ENCODE measurements around the gene ARL5A. TPM values are rescaled to one million over a fixed set of nuclear protein-coding genes. Genes with fewer than 3 reads are reported as not detected.
"Not testable (repeated sequence)": the region's sequence is repeated elsewhere in the genome, so short reads cannot be mapped to it uniquely, and the experiment has no call there.

ARL5A gene, protein sequence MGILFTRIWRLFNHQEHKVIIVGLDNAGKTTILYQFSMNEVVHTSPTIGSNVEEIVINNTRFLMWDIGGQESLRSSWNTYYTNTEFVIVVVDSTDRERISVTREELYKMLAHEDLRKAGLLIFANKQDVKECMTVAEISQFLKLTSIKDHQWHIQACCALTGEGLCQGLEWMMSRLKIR
- total RNA-seq (2014; rRNA removed; shearing (Covaris generic)): 58.8 and 64.6 TPM in 2 replicates

- peak; percentile 98 for DNase-seq (ENCODE audit: low read depth)
These were observed at the start of gene ARL5A for GRCh38 chr2:151828143-151828889. Gene ARL5A, minus strand, starts transcription at chr2:151828421. Its CDS starts 245 bp downstream, at chr2:151828176.

GRCh38 chr2:151875631-151876030 lies 47.4 kb upstream of the ARL5A start:
- not testable (repeated sequence) for DNase-seq (ENCODE audit: low read depth)

GRCh38 chr2:151872463-151872862 lies 44.2 kb upstream of the ARL5A start:
- no peak for DNase-seq (ENCODE audit: low read depth)

DNA sequence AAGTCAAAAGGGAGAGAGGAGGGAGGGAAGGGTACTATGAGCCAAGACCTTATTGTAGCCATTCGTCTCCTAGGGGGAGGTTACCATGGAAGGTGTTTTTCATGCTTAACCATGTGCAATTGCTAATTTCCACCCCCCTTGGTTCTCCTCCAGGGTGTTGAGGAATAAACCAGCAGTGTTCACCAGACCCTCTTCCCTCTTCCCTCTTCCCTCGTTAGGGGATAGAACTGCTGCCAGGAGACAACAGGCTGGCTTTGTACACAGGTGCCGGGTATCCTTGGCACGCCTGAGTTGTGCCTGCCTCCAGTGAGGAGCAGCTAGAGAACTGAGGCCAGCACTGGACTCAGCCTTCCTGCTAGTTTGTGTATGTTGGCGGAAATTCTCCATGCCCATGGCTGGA lies 41.1 kb upstream of the ARL5A start:
- no peak for DNase-seq (ENCODE audit: low read depth)

- no peak for DNase-seq (ENCODE audit: low read depth)
These were observed 34.5 kb upstream of the ARL5A start for GRCh38 chr2:151862700-151863099.

- no peak for DNase-seq (ENCODE audit: low read depth)
These were observed 33.0 kb upstream of the ARL5A start for GRCh38 chr2:151861174-151861573.

DNA sequence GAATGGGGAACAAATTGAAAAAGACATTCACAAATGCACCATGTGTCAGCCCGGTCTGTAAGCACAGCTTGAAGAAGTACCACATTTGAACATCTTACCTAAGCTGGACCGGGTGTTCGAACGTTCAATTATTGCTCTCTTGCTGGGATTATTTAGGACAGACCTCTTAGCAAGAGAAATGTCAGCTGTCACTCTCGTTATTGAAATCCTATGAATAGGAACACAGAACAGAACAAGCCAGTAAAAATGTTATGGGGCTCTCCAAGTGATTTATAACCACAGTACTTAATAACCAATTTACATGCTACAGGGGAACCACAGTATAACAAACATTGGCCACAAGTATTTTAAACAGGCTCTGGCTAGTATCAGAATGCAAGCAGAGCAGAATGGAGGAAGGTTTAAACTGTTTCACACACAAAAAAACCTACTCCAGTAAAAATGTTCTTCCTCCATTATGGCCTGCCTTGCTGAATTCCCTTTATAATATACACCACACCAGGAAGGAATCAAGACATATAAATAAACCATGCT lies 32.5 kb upstream of the ARL5A start:
- no peak for DNase-seq (ENCODE audit: low read depth)

GRCh38 chr2:151860210-151860609 lies 32.0 kb upstream of the ARL5A start:
- no peak for DNase-seq (ENCODE audit: low read depth)

DNA sequence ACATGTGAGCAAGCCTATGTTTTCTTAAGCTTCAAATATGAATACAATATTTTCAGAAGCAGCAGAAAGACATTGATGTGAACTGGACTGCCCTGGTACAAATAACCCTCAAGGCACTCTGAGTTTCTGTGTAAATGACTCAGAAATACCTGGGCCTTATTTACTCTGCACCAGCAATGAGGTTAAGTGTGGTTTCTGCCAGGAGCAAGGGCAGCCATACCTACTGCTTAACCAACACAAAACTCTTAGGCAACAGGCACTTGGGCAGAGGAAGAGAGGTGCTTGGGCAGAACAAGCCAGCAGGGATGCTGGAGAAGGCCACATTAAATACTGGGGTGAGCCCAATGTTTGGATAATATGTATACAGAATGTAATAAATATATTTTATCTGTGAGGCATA lies 29.4 kb upstream of the ARL5A start:
- no peak for DNase-seq (ENCODE audit: low read depth)

- no peak for DNase-seq (ENCODE audit: low read depth)
These were observed 26.9 kb upstream of the ARL5A start for GRCh38 chr2:151855111-151855510.

- DNase-seq (ENCODE audit: low read depth): peak; percentile 53
These were observed 25.0 kb upstream of the ARL5A start for GRCh38 chr2:151853070-151853758.

DNA sequence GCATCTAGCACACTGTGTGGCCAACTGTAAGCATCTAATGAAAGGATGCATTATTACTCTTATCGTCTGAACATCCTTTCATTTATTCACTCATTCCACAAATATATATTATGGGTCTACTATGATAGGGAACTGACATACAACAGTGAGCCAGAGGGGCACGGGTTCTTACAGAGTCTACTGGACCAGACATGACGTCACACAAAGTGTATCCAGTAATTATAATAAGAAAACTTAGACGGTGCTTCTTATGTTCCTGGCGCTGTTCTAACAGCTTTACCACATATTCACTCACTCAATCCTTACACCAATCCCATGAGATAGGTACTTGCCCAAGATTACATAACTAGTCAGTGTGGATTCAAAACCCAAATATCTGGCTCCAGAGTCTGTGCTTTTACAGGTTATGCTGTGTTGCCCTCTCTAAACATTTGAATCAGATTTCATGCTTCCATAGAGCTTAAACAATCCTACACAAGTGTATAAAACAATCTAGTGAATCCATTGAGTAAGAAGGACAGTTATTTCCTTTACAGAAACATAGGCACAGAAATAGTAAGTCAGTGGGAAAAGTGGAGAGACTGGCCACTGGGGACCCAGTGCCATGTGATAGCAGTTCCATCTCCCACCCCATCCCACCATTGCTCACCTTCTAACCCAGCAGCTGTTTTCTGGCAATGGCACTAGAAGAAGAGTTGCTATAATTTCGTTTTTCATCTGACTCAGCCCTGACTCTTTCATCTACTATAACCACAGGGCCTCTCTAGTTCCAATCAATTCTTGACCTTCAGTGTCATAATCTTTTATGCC lies 24.2 kb upstream of the ARL5A start:
- peak; percentile 45 for DNase-seq (ENCODE audit: low read depth)

- peak; percentile 73 for DNase-seq (ENCODE audit: low read depth)
These were observed 23.5 kb upstream of the ARL5A start for GRCh38 chr2:151851761-151852160.

DNA sequence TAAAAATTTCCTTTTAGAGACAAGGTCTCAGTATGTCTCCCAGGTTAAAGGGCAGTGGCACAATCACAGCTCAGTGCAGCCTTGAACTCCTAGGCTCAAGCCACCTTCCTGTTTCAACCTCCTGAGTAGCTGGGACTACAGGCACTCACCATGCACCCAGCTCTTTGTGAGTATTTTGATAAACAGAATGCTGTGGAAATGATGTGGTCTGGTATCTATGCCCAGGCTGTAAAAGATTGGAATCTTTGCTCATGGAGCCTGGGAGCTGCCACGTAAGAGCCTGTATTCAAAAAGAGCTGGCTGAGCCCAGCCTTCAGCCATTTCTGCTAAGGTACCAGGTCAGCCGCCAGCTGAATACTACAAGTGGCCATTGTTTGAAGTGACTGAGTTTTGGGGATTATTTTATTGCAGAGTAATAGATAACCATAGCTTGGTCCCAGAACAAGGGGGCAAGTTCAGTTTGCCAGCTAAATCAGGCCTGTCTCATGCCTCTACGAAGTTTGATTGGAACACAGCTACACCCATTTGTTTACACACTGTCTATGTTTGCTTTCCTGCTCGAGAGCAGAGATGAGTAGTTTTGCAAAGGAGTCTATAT lies 21.3 kb upstream of the ARL5A start:
- no peak for DNase-seq (ENCODE audit: low read depth)

- no peak for DNase-seq (ENCODE audit: low read depth)
These were observed 17.7 kb upstream of the ARL5A start for GRCh38 chr2:151845884-151846283.

DNA sequence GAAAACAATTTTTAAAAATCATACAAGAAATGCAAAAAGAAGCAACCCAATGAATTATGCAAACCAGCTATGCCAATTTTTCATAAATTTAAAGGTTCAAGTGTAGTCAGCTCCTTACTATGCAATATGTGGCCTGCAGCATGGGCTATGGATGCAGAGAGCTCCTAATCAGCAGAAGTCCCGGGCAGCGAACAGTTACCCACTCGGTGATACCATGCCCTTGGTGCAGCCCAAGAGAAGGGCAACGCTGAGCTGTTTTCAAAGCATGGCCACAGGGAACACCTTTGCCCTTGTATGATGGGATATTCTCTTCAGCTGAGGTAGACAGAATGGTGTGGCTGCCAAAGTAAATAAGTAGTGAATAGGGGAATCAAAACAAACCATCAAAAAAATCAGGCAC lies 17.3 kb upstream of the ARL5A start:
- DNase-seq (ENCODE audit: low read depth): no peak

DNA sequence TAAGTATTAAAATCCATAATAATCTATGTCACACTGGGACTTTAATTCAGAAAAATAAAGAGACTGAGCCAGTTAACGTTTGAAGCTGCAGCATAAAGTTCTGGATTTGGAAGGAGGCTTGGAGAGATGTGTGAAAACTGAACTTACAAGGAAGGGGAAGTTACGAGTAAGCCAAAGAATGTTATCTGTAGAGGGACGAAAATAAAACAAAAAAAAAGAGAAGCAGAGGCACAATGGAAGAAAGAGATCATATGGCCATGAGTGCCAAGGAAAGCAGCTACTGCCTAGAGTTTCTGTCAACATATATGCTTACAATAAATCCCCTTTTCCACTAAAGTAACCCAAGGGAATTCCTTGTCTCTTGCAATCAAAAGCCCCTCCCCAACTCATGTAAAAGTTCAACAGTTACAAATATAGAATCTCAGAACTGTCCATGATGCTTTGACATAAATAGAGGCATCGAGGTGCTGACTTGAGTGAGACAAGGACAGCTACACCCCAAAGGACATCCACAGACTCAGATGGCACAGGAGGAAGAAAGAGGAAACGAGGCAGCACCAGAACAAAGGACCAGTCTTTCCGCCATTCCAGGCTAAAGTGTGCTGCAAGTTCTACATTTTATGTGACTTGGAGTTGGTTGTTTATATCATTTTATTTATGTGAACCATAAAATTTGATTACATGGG lies 16.1 kb upstream of the ARL5A start:
- no peak for DNase-seq (ENCODE audit: low read depth)

GRCh38 chr2:151843691-151844061 lies 15.5 kb upstream of the ARL5A start:
- no peak for DNase-seq (ENCODE audit: low read depth)

DNA sequence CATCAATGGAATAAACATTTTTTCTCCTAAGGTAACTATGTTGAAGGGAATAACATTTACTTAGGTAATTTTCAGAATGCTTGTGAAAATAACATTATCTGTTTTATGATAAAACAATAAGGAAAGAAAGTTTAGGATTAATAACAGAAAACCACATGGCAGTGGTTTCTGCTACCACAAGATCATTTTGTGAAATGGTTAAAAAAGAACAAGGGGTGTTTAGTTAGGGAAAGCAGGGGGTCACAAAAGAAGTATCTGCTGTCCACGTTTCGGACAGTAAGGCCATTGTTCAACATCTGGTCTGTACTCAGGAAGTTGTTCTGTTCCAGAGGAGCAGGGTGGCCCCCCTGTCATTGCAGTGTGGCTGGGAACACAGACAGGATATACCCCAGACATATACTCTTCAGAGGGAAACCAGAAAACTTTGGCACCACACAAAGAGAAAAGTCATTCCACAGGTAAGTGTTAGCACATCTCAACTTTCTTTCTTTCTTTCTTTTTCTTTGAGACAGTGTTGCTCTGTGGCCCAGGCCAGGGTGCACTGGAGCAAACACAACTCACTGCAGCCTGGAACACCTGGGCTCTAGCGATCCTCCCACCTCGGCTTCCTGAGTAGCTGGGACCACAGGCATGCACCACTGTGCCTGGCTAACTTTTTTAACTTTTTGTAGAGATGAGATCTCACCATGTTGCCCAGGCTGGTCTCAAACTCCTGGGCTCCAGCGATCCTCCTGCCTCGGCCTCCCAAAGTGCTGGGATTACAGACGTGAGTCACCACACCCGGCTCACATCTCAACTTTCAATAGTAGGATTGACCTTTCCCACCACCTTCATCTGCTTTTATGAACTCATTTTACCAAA lies 14.8 kb upstream of the ARL5A start:
- no peak for DNase-seq (ENCODE audit: low read depth)

DNA sequence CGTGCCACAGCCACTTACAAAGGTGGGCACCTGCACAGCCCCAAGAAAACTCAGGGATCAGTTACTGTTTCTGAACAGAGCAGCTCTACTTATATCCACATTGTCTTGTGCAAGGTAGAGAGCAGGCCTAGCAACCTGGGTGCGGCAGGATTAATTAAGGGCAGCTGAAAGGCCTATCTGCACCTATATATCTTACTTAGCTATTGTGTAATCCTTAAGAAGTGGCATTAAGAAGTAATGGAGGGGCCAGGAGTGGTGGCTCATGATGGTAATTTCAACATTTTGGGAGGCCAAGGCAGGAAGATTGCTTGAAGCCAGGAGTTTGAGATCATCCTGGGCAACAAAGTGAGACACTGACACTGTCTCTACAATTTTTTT lies 12.8 kb upstream of the ARL5A start:
- no peak for DNase-seq (ENCODE audit: low read depth)

Measured in Daoy (cell line).